Endothelial cell of umbilical vein (primary cell): Measurements from ENCODE around the gene NXN.

Experiments used
- CTCF ChIP-seq, 2 donors: IDR thresholded peaks; 1 replicate in 1 of 2; 2 replicates in 1 of 2; pipeline ENCODE4 v1.5.1; 2011; ENCODE audit warnings: low read length in 2 of 2, mild to moderate bottlenecking in 2 of 2, moderate library complexity in 2 of 2, control low read depth in 1 of 2, inconsistent platforms in 1 of 2, low read depth in 1 of 2; ENCODE audit not compliant: insufficient read depth in 1 of 2; ENCODE audit errors: extremely low read depth in 1 of 2
- EZH2 ChIP-seq: IDR thresholded peaks from 2 replicates; pipeline ENCODE4 v1.6.1; 2012; ENCODE audit warnings: borderline replicate concordance, low read depth, mild to moderate bottlenecking, moderate library complexity, low read length, inconsistent platforms; ENCODE audit not compliant: severe bottlenecking
- FOS ChIP-seq: IDR thresholded peaks from 2 replicates; pipeline ENCODE4 v1.6.1; 2011; ENCODE audit warnings: mild to moderate bottlenecking, low read length, moderate library complexity, borderline replicate concordance; ENCODE audit not compliant: insufficient read depth
- GATA2 ChIP-seq: IDR thresholded peaks from 2 replicates; pipeline ENCODE4 v1.7.0; 2011; ENCODE audit warnings: low read depth, mild to moderate bottlenecking, moderate library complexity, mixed read lengths, low read length; ENCODE audit not compliant: insufficient read length, insufficient read depth
- JUN ChIP-seq: IDR thresholded peaks from 2 replicates; pipeline ENCODE4 v1.6.1; 2011; ENCODE audit warnings: borderline replicate concordance, low read depth; ENCODE audit not compliant: insufficient read length, insufficient read depth
- MAX ChIP-seq: IDR thresholded peaks from 2 replicates; pipeline ENCODE4 v1.6.1; 2011; ENCODE audit not compliant: insufficient read depth, insufficient read length
- POLR2A ChIP-seq: IDR thresholded peaks from 2 replicates; pipeline ENCODE4 v1.6.1; 2012; ENCODE audit warnings: low read depth, mild to moderate bottlenecking, control low read depth, low read length
- POLR2AphosphoS5 ChIP-seq: IDR thresholded peaks from 2 replicates; pipeline ENCODE4 v1.6.1; 2012; ENCODE audit warnings: low read depth, mild to moderate bottlenecking, control low read depth, low read length, moderate library complexity; ENCODE audit not compliant: insufficient read depth

GRCh38 chr17:1003633-1003971 lies 24.0 kb upstream of the NXN start:
- no peak for TF ChIP-seq CTCF (IDR thresholded peaks at IDR 0.05; ENCODE audit: extremely low read depth in 1 of 2, insufficient read depth in 1 of 2, low read depth in 1 of 2, low read length in 2 of 2)
- no peak for TF ChIP-seq POLR2A
- no peak for TF ChIP-seq GATA2
- TF ChIP-seq POLR2AphosphoS5 = no peak
- no peak for TF ChIP-seq EZH2
- no peak for TF ChIP-seq JUN
- no peak for TF ChIP-seq FOS
- no peak for TF ChIP-seq MAX
